LHCN-M2 (cell line): ENCODE measurements around the gene KSR1. TPM values are rescaled to one million over a fixed set of nuclear protein-coding genes. Genes with fewer than 3 reads are reported as not detected.
A peak's percentile ranks its signal among the peaks of the same experiment; 100 is the strongest.

Source experiments
- DNase-seq: peaks from one replicate; pipeline ENCODE4 v3.0.0-alpha.2; 2012; ENCODE audit warnings: low read depth
- total RNA-seq: library from RNA; depleted of rRNA; stranded (reverse); fragments of >200 nt; gene quantifications from 2 replicates; pipeline ENCODE4 v1.2.3, GENCODE V29; 2014

Gene KSR1
- total RNA-seq, 1 experiment from 2014 or later, result 6.0 TPM

- DNase-seq, result peak; percentile 72
Observed at GRCh38 chr17:27533874-27534815, 77.9 kb downstream of the KSR1 start.

- no peak for DNase-seq
Observed at GRCh38 chr17:27535178-27535928, 79.1 kb downstream of the KSR1 start.

- DNase-seq, result no peak
Observed at GRCh38 chr17:27535975-27536374, 79.7 kb downstream of the KSR1 start.

- DNase-seq, result no peak
Observed at GRCh38 chr17:27536781-27537180, 80.5 kb downstream of the KSR1 start.

- DNase-seq, result no peak
Observed at GRCh38 chr17:27538156-27538955, 82.1 kb downstream of the KSR1 start.

GRCh38 chr17:27539152-27539551, 82.9 kb downstream of the KSR1 start:
- no peak for DNase-seq

GRCh38 chr17:27539794-27540317, 83.6 kb downstream of the KSR1 start:
- no peak for DNase-seq

GRCh38 chr17:27540318-27541101, 84.3 kb downstream of the KSR1 start:
- peak; percentile 91 for DNase-seq

- no peak for DNase-seq
Observed at GRCh38 chr17:27541301-27542023, 85.2 kb downstream of the KSR1 start.

- DNase-seq, result no peak
Observed at GRCh38 chr17:27542841-27543463, 86.7 kb downstream of the KSR1 start.

- no peak for DNase-seq
Observed at GRCh38 chr17:27543464-27543856, 87.2 kb downstream of the KSR1 start.

GRCh38 chr17:27543958-27544349, 87.7 kb downstream of the KSR1 start:
- DNase-seq, result no peak

GRCh38 chr17:27544350-27545131, 88.3 kb downstream of the KSR1 start:
- no peak for DNase-seq

- DNase-seq, result peak; percentile 90
Observed at GRCh38 chr17:27545562-27546229, 89.4 kb downstream of the KSR1 start.

- peak; percentile 70 for DNase-seq
Observed at GRCh38 chr17:27546624-27547300, 90.5 kb downstream of the KSR1 start.

GRCh38 chr17:27547301-27547683, 91.0 kb downstream of the KSR1 start:
- DNase-seq, result no peak

GRCh38 chr17:27548369-27548768, 92.1 kb downstream of the KSR1 start:
- DNase-seq, result no peak
